ENCODE measurements around the gene LRRFIP1. TPM values are rescaled to one million over a fixed set of nuclear protein-coding genes. Genes with fewer than 3 reads are reported as not detected.

The LRRFIP1 gene
- total and polyA plus RNA-seq, 2 of the 13 experiments (the other 11 are each of a cell fraction or from before 2014, with no cell fraction given): 15.9 to 40.5 TPM

DNA sequence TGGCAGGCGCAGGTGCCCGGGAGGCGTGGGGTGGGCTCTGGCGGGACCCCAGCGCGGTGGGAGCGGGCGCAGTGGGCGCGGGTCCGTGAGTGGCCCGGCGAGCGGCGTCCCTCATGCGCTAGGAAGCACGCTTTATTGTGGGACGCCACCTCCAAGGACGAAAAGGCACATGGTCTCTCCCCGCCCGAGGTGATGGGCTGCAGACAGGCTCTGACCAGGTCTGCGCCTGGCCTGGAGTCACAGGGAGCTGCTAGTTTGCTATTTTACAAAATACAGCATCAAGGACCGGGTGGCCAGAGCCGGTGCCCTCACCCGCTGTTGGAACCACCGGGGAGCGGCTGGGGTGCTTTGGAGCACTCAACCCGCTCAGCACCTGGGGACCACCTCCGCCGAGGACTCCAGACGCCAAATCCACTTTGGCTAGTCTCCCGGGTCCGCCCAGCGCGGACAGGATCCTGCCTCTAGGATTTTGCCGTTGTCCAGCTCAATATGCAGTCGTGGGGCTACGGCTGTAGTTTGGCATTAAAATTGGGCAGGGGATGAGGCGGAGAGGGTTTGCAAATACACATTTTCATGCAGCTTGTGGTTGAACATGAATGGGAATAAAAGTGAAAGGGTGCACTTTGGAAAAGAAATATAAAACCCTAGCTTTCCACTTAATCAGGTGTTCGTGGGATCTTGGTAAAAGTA, 65.4 kb downstream of the LRRFIP1 start (continued):
- TF ChIP-seq KMT2A (CRISPR knock-in tag; IDR thresholded peaks at IDR 0.05): peak; percentile 61; the same call in 1 of the 2 replicates
- 0 out of 2 replicates have a peak, but pooled peaks have one; percentile 15 for TF ChIP-seq CBX5 (CRISPR knock-in tag; IDR thresholded peaks at IDR 0.05; ENCODE audit: borderline replicate concordance)
- TF ChIP-seq, protein P1, sequence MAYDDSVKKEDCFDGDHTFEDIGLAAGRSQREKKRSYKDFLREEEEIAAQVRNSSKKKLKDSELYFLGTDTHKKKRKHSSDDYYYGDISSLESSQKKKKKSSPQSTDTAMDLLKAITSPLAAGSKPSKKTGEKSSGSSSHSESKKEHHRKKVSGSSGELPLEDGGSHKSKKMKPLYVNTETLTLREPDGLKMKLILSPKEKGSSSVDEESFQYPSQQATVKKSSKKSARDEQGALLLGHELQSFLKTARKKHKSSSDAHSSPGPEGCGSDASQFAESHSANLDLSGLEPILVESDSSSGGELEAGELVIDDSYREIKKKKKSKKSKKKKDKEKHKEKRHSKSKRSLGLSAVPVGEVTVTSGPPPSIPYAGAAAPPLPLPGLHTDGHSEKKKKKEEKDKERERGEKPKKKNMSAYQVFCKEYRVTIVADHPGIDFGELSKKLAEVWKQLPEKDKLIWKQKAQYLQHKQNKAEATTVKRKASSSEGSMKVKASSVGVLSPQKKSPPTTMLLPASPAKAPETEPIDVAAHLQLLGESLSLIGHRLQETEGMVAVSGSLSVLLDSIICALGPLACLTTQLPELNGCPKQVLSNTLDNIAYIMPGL (CRISPR knock-in tag; IDR thresholded peaks at IDR 0.05; ENCODE audit: borderline replicate concordance in 1 of 2, low read depth in 1 of 2): 0 out of 4 replicates have a peak, but pooled peaks of 1 of the 2 experiments have one; percentile 23
- no peak for TF ChIP-seq SRF (IDR thresholded peaks at IDR 0.05; ENCODE audit: low read depth, low read length)
- TF ChIP-seq HMG20B (CRISPR knock-in tag; conservative IDR thresholded peaks at IDR 0.05): no peak
- no peak for TF ChIP-seq NR2F1 (CRISPR knock-in tag; IDR thresholded peaks at IDR 0.05)
- TF ChIP-seq ZNF777 (CRISPR knock-in tag; IDR thresholded peaks at IDR 0.05): peak; percentile 83
- TF ChIP-seq ZNF878 (CRISPR knock-in tag; IDR thresholded peaks at IDR 0.05): no peak
- 0 out of 2 replicates have a peak, but pooled peaks have one; percentile 13 for TF ChIP-seq PITX1 (CRISPR knock-in tag; IDR thresholded peaks at IDR 0.05)
- no peak for TF ChIP-seq TCF12 (IDR thresholded peaks at IDR 0.05)
- peak; percentile 26; the same call in 1 of the 2 replicates for TF ChIP-seq TCF12 (CRISPR knock-in tag; IDR thresholded peaks at IDR 0.05)
- TF ChIP-seq ZNF550 (CRISPR knock-in tag; IDR thresholded peaks at IDR 0.05; ENCODE audit: borderline replicate concordance): no peak
- TF ChIP-seq MTA1 (CRISPR knock-in tag; IDR thresholded peaks at IDR 0.05; ENCODE audit: borderline replicate concordance): 0 out of 2 replicates have a peak, but pooled peaks have one; percentile 25
- TF ChIP-seq, protein P2, sequence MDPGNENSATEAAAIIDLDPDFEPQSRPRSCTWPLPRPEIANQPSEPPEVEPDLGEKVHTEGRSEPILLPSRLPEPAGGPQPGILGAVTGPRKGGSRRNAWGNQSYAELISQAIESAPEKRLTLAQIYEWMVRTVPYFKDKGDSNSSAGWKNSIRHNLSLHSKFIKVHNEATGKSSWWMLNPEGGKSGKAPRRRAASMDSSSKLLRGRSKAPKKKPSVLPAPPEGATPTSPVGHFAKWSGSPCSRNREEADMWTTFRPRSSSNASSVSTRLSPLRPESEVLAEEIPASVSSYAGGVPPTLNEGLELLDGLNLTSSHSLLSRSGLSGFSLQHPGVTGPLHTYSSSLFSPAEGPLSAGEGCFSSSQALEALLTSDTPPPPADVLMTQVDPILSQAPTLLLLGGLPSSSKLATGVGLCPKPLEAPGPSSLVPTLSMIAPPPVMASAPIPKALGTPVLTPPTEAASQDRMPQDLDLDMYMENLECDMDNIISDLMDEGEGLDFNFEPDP (CRISPR knock-in tag; conservative IDR thresholded peaks at IDR 0.05): no peak
- TF ChIP-seq, protein P3, sequence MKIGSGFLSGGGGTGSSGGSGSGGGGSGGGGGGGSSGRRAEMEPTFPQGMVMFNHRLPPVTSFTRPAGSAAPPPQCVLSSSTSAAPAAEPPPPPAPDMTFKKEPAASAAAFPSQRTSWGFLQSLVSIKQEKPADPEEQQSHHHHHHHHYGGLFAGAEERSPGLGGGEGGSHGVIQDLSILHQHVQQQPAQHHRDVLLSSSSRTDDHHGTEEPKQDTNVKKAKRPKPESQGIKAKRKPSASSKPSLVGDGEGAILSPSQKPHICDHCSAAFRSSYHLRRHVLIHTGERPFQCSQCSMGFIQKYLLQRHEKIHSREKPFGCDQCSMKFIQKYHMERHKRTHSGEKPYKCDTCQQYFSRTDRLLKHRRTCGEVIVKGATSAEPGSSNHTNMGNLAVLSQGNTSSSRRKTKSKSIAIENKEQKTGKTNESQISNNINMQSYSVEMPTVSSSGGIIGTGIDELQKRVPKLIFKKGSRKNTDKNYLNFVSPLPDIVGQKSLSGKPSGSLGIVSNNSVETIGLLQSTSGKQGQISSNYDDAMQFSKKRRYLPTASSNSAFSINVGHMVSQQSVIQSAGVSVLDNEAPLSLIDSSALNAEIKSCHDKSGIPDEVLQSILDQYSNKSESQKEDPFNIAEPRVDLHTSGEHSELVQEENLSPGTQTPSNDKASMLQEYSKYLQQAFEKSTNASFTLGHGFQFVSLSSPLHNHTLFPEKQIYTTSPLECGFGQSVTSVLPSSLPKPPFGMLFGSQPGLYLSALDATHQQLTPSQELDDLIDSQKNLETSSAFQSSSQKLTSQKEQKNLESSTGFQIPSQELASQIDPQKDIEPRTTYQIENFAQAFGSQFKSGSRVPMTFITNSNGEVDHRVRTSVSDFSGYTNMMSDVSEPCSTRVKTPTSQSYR (CRISPR knock-in tag; IDR thresholded peaks at IDR 0.05; ENCODE audit: borderline replicate concordance): no peak
- TF ChIP-seq, protein P4, sequence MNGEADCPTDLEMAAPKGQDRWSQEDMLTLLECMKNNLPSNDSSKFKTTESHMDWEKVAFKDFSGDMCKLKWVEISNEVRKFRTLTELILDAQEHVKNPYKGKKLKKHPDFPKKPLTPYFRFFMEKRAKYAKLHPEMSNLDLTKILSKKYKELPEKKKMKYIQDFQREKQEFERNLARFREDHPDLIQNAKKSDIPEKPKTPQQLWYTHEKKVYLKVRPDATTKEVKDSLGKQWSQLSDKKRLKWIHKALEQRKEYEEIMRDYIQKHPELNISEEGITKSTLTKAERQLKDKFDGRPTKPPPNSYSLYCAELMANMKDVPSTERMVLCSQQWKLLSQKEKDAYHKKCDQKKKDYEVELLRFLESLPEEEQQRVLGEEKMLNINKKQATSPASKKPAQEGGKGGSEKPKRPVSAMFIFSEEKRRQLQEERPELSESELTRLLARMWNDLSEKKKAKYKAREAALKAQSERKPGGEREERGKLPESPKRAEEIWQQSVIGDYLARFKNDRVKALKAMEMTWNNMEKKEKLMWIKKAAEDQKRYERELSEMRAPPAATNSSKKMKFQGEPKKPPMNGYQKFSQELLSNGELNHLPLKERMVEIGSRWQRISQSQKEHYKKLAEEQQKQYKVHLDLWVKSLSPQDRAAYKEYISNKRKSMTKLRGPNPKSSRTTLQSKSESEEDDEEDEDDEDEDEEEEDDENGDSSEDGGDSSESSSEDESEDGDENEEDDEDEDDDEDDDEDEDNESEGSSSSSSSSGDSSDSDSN (CRISPR knock-in tag; IDR thresholded peaks at IDR 0.05): no peak; the same call in none of the 2 replicates
- no peak for TF ChIP-seq ZNF256 (CRISPR knock-in tag; conservative IDR thresholded peaks at IDR 0.05)
- TF ChIP-seq, protein P5, sequence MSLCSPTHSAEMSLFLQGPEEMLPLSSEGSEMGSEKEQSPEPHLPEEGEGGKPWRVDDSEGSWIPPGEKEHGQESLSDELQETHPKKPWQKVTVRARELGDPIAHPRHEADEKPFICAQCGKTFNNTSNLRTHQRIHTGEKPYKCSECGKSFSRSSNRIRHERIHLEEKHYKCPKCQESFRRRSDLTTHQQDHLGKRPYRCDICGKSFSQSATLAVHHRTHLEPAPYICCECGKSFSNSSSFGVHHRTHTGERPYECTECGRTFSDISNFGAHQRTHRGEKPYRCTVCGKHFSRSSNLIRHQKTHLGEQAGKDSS (CRISPR knock-in tag; IDR thresholded peaks at IDR 0.05; ENCODE audit: borderline replicate concordance, low read depth): no peak
- TF ChIP-seq ZNF33A (CRISPR knock-in tag; IDR thresholded peaks at IDR 0.05; ENCODE audit: borderline replicate concordance): no peak

All from HepG2 (cell line).